Measurements from ENCODE around the gene GID4.

- TF ChIP-seq EGR1 (IDR thresholded peaks at IDR 0.05; ENCODE audit: low read depth in 2 of 2): no peak
- no peak for TF ChIP-seq REST (IDR thresholded peaks at IDR 0.05)
- TF ChIP-seq JUND (IDR thresholded peaks at IDR 0.05): no peak
- TF ChIP-seq, protein P1, sequence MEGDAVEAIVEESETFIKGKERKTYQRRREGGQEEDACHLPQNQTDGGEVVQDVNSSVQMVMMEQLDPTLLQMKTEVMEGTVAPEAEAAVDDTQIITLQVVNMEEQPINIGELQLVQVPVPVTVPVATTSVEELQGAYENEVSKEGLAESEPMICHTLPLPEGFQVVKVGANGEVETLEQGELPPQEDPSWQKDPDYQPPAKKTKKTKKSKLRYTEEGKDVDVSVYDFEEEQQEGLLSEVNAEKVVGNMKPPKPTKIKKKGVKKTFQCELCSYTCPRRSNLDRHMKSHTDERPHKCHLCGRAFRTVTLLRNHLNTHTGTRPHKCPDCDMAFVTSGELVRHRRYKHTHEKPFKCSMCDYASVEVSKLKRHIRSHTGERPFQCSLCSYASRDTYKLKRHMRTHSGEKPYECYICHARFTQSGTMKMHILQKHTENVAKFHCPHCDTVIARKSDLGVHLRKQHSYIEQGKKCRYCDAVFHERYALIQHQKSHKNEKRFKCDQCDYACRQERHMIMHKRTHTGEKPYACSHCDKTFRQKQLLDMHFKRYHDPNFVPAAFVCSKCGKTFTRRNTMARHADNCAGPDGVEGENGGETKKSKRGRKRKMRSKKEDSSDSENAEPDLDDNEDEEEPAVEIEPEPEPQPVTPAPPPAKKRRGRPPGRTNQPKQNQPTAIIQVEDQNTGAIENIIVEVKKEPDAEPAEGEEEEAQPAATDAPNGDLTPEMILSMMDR (IDR thresholded peaks at IDR 0.05; ENCODE audit: low read depth, low read length, missing input control): no peak
These were observed 65.8 kb downstream of the GID4 start for GRCh38 chr17:18105027-18105426.
